B cell (primary cell): ENCODE data around the gene TEPSIN. TPM values are rescaled to one million over a fixed set of nuclear protein-coding genes. Genes with fewer than 3 reads are reported as not detected.

Experiments used
- ATAC-seq: fragments of 200-7000 bp; cut with Tn5 transposase; one replicate; pipeline ENCODE4 v1.10.0; 2021; ENCODE audit warnings: low read depth, mild to moderate bottlenecking, moderate number of reproducible peaks, moderate library complexity
- CTCF ChIA-PET: fragments of 350-600 bp; sonication (Branson Sonifier 250); formaldehyde crosslinking; loops from one replicate; lab custom pipeline; 2021; ENCODE audit warnings: antibody characterized with exemption, inconsistent platforms; lab: Charles Lee
- POLR2A ChIA-PET: fragments of 350-600 bp; sonication (Branson Sonifier 250); formaldehyde crosslinking; loops from one replicate; lab custom pipeline; 2021; ENCODE audit warnings: antibody characterized with exemption; lab: Charles Lee
- DNase-seq: peaks from one replicate; pipeline ENCODE4 v3.0.0; 2013
- H2AFZ ChIP-seq: 2 replicates; pipeline ENCODE4 v1.6.1; 2012; ENCODE audit warnings: mild to moderate bottlenecking, low read depth, low read length; ENCODE audit not compliant: insufficient read depth, poor library complexity, severe bottlenecking
- H3K27ac ChIP-seq, 2 donors: 1 replicate in 1 of 2; 2 replicates in 1 of 2; pipeline ENCODE4 v1.5.1; 2012 to 2013; ENCODE audit warnings: low read length in 2 of 2, mild to moderate bottlenecking in 2 of 2, moderate library complexity in 1 of 2
- H3K27me3 ChIP-seq, 4 experiments: fragments of 200-600 bp in 1 of 4; sonication (generic) in 1 of 4; replicated peaks in 1 of 4; 1 replicate in 2 of 4; 2 replicates in 2 of 4; pipeline versions ENCODE4 v1.6.1 to v1.7.0; 2013 to 2016; ENCODE audit warnings: low read length in 3 of 4, mild to moderate bottlenecking in 2 of 4, mixed read lengths in 1 of 4, moderate library complexity in 1 of 4; ENCODE audit not compliant: insufficient read depth in 4 of 4, control insufficient read depth in 3 of 4; ENCODE audit errors: control extremely low read depth in 1 of 4
- H3K36me3 ChIP-seq, 2 experiments: replicated peaks in 1 of 2; 1 replicate in 1 of 2; 2 replicates in 1 of 2; pipeline versions ENCODE4 v1.6.1 to v1.7.1; 2013; ENCODE audit warnings: low read length in 1 of 2; ENCODE audit not compliant: insufficient read depth in 2 of 2, control insufficient read depth in 1 of 2; ENCODE audit errors: control extremely low read depth in 1 of 2, extremely low read depth in 1 of 2
- H3K4me1 ChIP-seq, 2 donors: fragments of 200-600 bp in 1 of 2; sonication (generic) in 1 of 2; 1 replicate in 1 of 2; 2 replicates in 1 of 2; pipeline versions ENCODE4 v1.5.1 to v1.6.1; 2013 to 2017; ENCODE audit warnings: low read length in 2 of 2; ENCODE audit not compliant: control insufficient read depth in 2 of 2, insufficient read depth in 2 of 2
- H3K4me2 ChIP-seq: replicated peaks from 2 replicates; pipeline ENCODE3; 2012; ENCODE audit warnings: mild to moderate bottlenecking, low read depth, low read length; ENCODE audit not compliant: poor library complexity, severe bottlenecking
- H3K4me3 ChIP-seq, 5 experiments: fragments of 200-600 bp in 1 of 5; sonication (generic) in 1 of 5; 1 replicate in 3 of 5; 2 replicates in 2 of 5; pipeline versions ENCODE4 v1.5.1 to v1.7.0; 2011 to 2016; ENCODE audit warnings: low read length in 4 of 5, mild to moderate bottlenecking in 4 of 5, low read depth in 2 of 5, control low read depth in 1 of 5, moderate library complexity in 1 of 5; ENCODE audit not compliant: insufficient read depth in 1 of 5; ENCODE audit errors: control extremely low read depth in 1 of 5, extremely low read depth in 1 of 5
- H3K79me2 ChIP-seq: fragments of 200-600 bp; sonication (generic); one replicate; pipeline ENCODE4 v1.6.0; 2016; ENCODE audit warnings: low read length; ENCODE audit not compliant: control insufficient read depth, insufficient read depth
- H3K9ac ChIP-seq: fragments of 200-600 bp; sonication (generic); 2 replicates; pipeline ENCODE4 v1.6.1; 2017; ENCODE audit warnings: mild to moderate bottlenecking, low read length, moderate library complexity
- H3K9me3 ChIP-seq, 3 donors: one replicate each; pipeline versions ENCODE4 v1.6.1 to v1.7.1; 2013; ENCODE audit warnings: low read length in 2 of 3; ENCODE audit not compliant: control insufficient read depth in 2 of 3, insufficient read depth in 1 of 3; ENCODE audit errors: control extremely low read depth in 1 of 3
- H4K20me1 ChIP-seq: 2 replicates; pipeline ENCODE4 v1.6.0; 2012; ENCODE audit warnings: mild to moderate bottlenecking, low read length; ENCODE audit not compliant: insufficient read depth, control insufficient read depth, poor library complexity, severe bottlenecking
- H3K27ac Mint-ChIP-seq: one replicate; pipeline ENCODE4 v1.8.0; 2021; ENCODE audit warnings: mixed read lengths
- H3K27me3 Mint-ChIP-seq: one replicate; pipeline ENCODE4 v1.8.0; 2021; ENCODE audit warnings: mixed read lengths
- H3K4me1 Mint-ChIP-seq: one replicate; pipeline ENCODE4 v1.8.0; 2021; ENCODE audit warnings: mixed read lengths
- H3K4me3 Mint-ChIP-seq: one replicate; pipeline ENCODE4 v1.8.0; 2021; ENCODE audit warnings: mixed read lengths
- H3K9me3 Mint-ChIP-seq: one replicate; pipeline ENCODE4 v1.8.0; 2022; ENCODE audit warnings: mixed read lengths; ENCODE audit not compliant: insufficient read depth
- EZH2 ChIP-seq: IDR thresholded peaks from 2 replicates; pipeline ENCODE4 v1.6.1; 2012; ENCODE audit warnings: borderline replicate concordance, low read depth, mild to moderate bottlenecking, moderate library complexity, low read length; ENCODE audit not compliant: insufficient read depth, poor library complexity, severe bottlenecking
- WGBS: methylation state at CpG from one replicate; pipeline ENCODE4 v1.1.5; 2013; ENCODE audit warnings: missing lambda C conversion rate; ENCODE audit not compliant: insufficient coverage; 5-methylcytosine and 5-hydroxymethylcytosine counted together
- intact Hi-C: fragments of 100-400 bp; cut with micrococcal nuclease; formaldehyde crosslinking; loops from one replicate; pipeline ENCODE4 v1.10.0; 2022
- polyA plus RNA-seq: library from polyadenylated mRNA; depleted of rRNA; stranded (reverse); fragments of >200 nt; gene quantifications from 2 replicates; pipeline ENCODE4 v1.2.3, GENCODE V29; 2012
- total RNA-seq, 2 donors: library from RNA; stranded (reverse); fragments of 120-200 nt in 1 of 2; gene quantifications; 1 replicate in 1 of 2; 2 replicates in 1 of 2; pipeline versions ENCODE4 v1.2.3 to v1.2.4, GENCODE V29; 2013 to 2022
- TF ChIP-seq, protein P1 (sequence below): fragments of 200-600 bp; IDR thresholded peaks from one replicate; pipeline ENCODE4 v1.8.0; 2022; ENCODE audit warnings: antibody characterized with exemption, mild to moderate bottlenecking

The TEPSIN gene
- total and polyA plus RNA-seq, 2 donors (not counting 1 experiment from before 2014, with no cell fraction given) = 180 to 273 TPM

DNA sequence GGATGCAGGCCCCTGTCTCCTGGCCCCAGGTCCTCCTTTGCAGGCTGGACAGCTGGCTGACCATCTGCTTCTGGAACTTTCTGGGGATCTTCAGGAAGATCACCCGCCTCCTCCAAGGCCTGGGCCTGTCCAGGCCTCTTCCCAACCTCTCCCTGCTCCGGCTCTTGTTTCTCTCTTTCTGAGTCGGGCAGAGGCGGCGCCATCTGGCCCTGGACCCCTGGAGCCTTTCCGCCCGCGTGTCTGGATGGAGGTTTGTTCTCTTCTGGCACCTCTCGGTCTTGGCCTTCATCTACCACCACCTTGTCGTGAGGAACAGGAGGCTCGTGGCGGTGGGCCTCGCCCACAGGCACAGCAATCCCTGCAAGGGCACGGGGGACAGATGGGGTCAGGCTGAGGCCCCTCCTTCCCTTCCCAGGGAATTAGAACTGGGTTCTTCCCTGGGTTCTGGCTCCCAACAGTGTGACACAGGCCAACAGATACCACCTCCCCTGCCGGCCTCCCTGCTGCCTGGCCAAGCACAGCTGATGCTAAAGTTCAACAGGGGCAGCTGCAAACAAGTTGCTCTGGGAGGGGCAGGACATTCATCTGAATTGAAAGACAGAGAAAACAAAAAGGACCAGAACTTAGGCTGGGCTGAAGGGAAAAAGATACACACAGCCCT lies 13.6 kb upstream of the TEPSIN start:
- H3K9ac ChIP-seq = no peak overlapping the region
- peaks cover 71% of the 10 kb centered on the region for H4K20me1 ChIP-seq
- DNase-seq (no peak), ATAC-seq (no peak)
- H3K4me2 ChIP-seq = no peak overlapping the region
- peaks cover 15% of the 10 kb centered on the region for H3K79me2 ChIP-seq
- TF ChIP-seq, protein P1, sequence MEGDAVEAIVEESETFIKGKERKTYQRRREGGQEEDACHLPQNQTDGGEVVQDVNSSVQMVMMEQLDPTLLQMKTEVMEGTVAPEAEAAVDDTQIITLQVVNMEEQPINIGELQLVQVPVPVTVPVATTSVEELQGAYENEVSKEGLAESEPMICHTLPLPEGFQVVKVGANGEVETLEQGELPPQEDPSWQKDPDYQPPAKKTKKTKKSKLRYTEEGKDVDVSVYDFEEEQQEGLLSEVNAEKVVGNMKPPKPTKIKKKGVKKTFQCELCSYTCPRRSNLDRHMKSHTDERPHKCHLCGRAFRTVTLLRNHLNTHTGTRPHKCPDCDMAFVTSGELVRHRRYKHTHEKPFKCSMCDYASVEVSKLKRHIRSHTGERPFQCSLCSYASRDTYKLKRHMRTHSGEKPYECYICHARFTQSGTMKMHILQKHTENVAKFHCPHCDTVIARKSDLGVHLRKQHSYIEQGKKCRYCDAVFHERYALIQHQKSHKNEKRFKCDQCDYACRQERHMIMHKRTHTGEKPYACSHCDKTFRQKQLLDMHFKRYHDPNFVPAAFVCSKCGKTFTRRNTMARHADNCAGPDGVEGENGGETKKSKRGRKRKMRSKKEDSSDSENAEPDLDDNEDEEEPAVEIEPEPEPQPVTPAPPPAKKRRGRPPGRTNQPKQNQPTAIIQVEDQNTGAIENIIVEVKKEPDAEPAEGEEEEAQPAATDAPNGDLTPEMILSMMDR = no peak
- TF ChIP-seq EZH2 = no peak
- H3K36me3 ChIP-seq = peaks cover 0 to 46% of the 10 kb centered on the region in 2 experiments
- POLR2A ChIA-PET = no interaction called here
- intact Hi-C loops = loop anchor here (5.0 to 10.0 kb wide), 2 partner anchors 262 to 300 kb away; partner anchors contain the start of genes ACTG1 and FAAP100
- H3K27ac ChIP-seq = no peak overlapping the region
- H3K27me3 Mint-ChIP-seq = no peaks in the 10 kb centered on the region
- peaks cover 7% of the 10 kb centered on the region for H3K4me1 Mint-ChIP-seq
- no peak overlapping the region for H3K27ac Mint-ChIP-seq
- 86% methylated on average over 8 of the region's 15 CpGs for WGBS
- H3K4me1 ChIP-seq = peaks cover 0 to 11% of the 10 kb centered on the region in 2 donors
- no peak overlapping the region for H3K4me3 Mint-ChIP-seq
- H3K4me3 ChIP-seq = no peak overlapping the region
- H3K27me3 ChIP-seq = no peaks in the 10 kb centered on the region
- H3K9me3 Mint-ChIP-seq = no peaks in the 10 kb centered on the region
- no peak overlapping the region for H2AFZ ChIP-seq
- H3K9me3 ChIP-seq = no peaks in the 10 kb centered on the region
- CTCF ChIA-PET = interaction anchor here (0.7 to 4.2 kb wide), 13 partner anchors 43 to 348 kb away, joined by 3 to 44 read pairs (median 5); partner anchors contain the start of genes BAHCC1, FAAP100 and SLC38A10

DNA sequence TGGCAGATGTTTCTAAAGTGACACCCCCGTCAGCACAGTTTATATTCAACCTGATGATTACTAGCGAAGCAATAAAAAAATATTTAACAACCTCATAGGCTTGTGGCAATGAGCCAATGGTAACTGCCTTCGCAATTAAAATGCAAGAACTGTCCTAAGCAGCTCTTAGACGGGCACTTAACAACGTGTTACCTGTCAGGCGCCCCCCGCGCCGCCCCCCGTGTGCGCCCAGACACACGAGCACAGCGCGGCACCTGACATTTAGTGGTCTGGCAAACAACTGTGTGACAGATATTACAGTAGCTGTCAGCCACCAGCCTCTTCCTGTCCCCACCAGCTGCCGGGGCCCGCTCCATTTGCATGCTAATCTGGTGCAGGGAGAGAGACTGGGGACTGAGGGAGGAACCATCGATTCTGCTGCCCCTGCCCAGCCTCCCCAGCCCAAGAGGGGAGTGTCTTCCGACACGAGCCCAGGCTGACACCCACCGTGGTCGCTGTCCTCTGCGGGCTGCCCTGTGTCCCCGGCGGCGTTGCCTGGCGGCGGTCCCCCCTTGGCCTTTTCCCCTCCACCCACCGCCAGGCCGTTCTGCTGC lies 12.9 kb upstream of the TEPSIN start:
- Histone ChIP-seq H3K4me2 (peak overlapping the region; percentile 0), H3K9me3 (no peaks in the 10 kb centered on the region), H3K4me1 (peaks cover 0 to 11% of the 10 kb centered on the region in 2 donors), H3K36me3 (peaks cover 0 to 46% of the 10 kb centered on the region in 2 experiments), H3K4me3 (no peak overlapping the region), H3K27ac (no peak overlapping the region), H3K27me3 (no peaks in the 10 kb centered on the region), H3K79me2 (peaks cover 15% of the 10 kb centered on the region), H3K9ac (no peak overlapping the region), H4K20me1 (peaks cover 68% of the 10 kb centered on the region), H2AFZ (no peak overlapping the region)
- ATAC-seq (no peak), DNase-seq (no peak)
- Mint-ChIP-seq H3K27me3 (no peaks in the 10 kb centered on the region), H3K9me3 (no peaks in the 10 kb centered on the region), H3K4me1 (peaks cover 7% of the 10 kb centered on the region), H3K27ac (peak overlapping the region; percentile 26), H3K4me3 (no peak overlapping the region)
- CTCF ChIA-PET = interaction anchor here (1.6 to 4.2 kb wide), 4 partner anchors 233 to 349 kb away, joined by 6 to 33 read pairs (median 8); no protein-coding TSS in a partner anchor
- TF ChIP-seq EZH2 = no peak
- TF ChIP-seq, protein P1 = no peak
- POLR2A ChIA-PET = no interaction called here
- intact Hi-C loops = loop anchor here (5.0 to 10.0 kb wide), 2 partner anchors 263 to 300 kb away; partner anchors contain the start of genes ACTG1 and FAAP100
- WGBS = 48% methylated on average over 26 of the region's 29 CpGs
